ENCODE measurements around the gene SPAG16.

SPAG16 gene

GRCh38 chr2:214103276-214104001 lies 819.2 kb downstream of the SPAG16 start:
- DNase-seq, result peak; percentile 89

- no peak for DNase-seq
Measured at GRCh38 chr2:214104219-214104618, 820.0 kb downstream of the SPAG16 start.

- DNase-seq, result no peak
Measured at GRCh38 chr2:214104967-214105366, 820.7 kb downstream of the SPAG16 start.

GRCh38 chr2:214107726-214108125 lies 823.5 kb downstream of the SPAG16 start:
- DNase-seq, result no peak

GRCh38 chr2:214108598-214108997 lies 824.3 kb downstream of the SPAG16 start:
- DNase-seq, result no peak

GRCh38 chr2:214117054-214117453 lies 832.8 kb downstream of the SPAG16 start:
- DNase-seq, result no peak

GRCh38 chr2:214126135-214126534 lies 841.9 kb downstream of the SPAG16 start:
- DNase-seq, result no peak

- no peak for DNase-seq
Measured at GRCh38 chr2:214127170-214127569, 842.9 kb downstream of the SPAG16 start.

GRCh38 chr2:214127571-214127970 lies 843.3 kb downstream of the SPAG16 start:
- DNase-seq, result no peak

- DNase-seq, result no peak
Measured at GRCh38 chr2:214128040-214128439, 843.8 kb downstream of the SPAG16 start.

- no peak for DNase-seq
Measured at GRCh38 chr2:214130114-214130513, 845.9 kb downstream of the SPAG16 start.

- DNase-seq, result no peak
Measured at GRCh38 chr2:214135966-214136365, 851.7 kb downstream of the SPAG16 start.

GRCh38 chr2:214138779-214139178 lies 854.5 kb downstream of the SPAG16 start:
- DNase-seq, result no peak

GRCh38 chr2:214139630-214140284 lies 855.5 kb downstream of the SPAG16 start:
- DNase-seq, result peak; percentile 75

GRCh38 chr2:214156971-214157370 lies 872.7 kb downstream of the SPAG16 start:
- DNase-seq, result no peak

GRCh38 chr2:214158851-214159250 lies 874.6 kb downstream of the SPAG16 start:
- DNase-seq, result no peak

- DNase-seq, result no peak
Measured at GRCh38 chr2:214169281-214169680, 885.0 kb downstream of the SPAG16 start.

GRCh38 chr2:214169736-214170135 lies 885.5 kb downstream of the SPAG16 start:
- DNase-seq, result no peak

GRCh38 chr2:214174563-214174962 lies 890.3 kb downstream of the SPAG16 start:
- DNase-seq, result no peak

GRCh38 chr2:214180071-214180470 lies 895.8 kb downstream of the SPAG16 start:
- no peak for DNase-seq

GRCh38 chr2:214180686-214181085 lies 896.4 kb downstream of the SPAG16 start:
- DNase-seq, result no peak

- peak; percentile 50 for DNase-seq
Measured at GRCh38 chr2:214184461-214184860, 900.2 kb downstream of the SPAG16 start.

GRCh38 chr2:214185546-214185945 lies 901.3 kb downstream of the SPAG16 start:
- no peak for DNase-seq

GRCh38 chr2:214192711-214193110 lies 908.4 kb downstream of the SPAG16 start:
- no peak for DNase-seq

- DNase-seq, result no peak
Measured at GRCh38 chr2:214193943-214194342, 909.7 kb downstream of the SPAG16 start.

All from NCI-H2171 treated with DMSO at 0.1 percent for 48 hours (cell line).